HG02623 (cell line): ENCODE results near the gene ZNF814.
"Not testable (repeated sequence)": the region's sequence is repeated elsewhere in the genome, so short reads cannot be mapped to it uniquely, and the experiment has no call there.

ENCODE experiments used
- ATAC-seq: cut with Tn5 transposase; IDR thresholded peaks from one replicate; pipeline ENCODE4 v1.9.1; 2021; ENCODE audit warnings: moderate library complexity; ENCODE audit not compliant: unreplicated experiment

ZNF814 gene

DNA sequence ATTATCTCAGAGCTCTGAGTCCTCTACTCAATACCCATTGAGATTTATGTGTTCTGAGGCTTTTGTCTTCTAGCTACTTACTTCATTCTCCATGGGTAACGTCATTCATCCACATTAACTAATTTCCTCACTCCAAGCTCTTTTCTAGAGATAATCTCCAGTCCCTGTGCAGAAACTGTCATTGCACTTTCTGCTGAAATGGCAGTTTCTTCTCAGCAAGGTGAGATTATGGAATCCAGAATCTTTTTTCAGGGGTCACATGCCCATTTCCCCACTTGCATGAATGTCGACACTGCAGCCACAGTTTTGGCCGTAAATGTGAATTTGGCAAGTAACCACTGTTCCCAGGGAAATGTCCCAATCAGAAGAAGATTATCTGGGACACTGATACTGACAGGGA, 26.5 kb downstream of the ZNF814 start:
- not testable (repeated sequence) for ATAC-seq

DNA sequence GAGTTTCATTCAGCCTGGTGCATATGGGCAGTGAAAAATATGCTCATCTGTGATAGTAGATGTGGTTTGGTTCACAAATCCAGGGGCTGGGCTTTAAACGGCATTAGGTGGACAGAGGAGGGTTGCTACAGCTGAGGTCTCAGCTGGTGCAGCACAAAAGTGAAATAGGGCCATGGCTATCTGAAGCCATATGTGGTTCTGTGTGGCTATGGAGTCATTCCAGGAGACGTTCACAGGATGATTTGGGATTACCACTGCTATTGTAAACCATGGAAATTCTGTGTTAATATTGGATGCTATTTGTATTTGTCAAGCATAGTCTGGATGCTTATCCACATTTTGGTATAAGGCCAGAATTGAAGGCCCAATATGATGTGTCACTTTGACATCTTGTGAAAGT, 34.7 kb downstream of the ZNF814 start:
- ATAC-seq, result not testable (repeated sequence)

DNA sequence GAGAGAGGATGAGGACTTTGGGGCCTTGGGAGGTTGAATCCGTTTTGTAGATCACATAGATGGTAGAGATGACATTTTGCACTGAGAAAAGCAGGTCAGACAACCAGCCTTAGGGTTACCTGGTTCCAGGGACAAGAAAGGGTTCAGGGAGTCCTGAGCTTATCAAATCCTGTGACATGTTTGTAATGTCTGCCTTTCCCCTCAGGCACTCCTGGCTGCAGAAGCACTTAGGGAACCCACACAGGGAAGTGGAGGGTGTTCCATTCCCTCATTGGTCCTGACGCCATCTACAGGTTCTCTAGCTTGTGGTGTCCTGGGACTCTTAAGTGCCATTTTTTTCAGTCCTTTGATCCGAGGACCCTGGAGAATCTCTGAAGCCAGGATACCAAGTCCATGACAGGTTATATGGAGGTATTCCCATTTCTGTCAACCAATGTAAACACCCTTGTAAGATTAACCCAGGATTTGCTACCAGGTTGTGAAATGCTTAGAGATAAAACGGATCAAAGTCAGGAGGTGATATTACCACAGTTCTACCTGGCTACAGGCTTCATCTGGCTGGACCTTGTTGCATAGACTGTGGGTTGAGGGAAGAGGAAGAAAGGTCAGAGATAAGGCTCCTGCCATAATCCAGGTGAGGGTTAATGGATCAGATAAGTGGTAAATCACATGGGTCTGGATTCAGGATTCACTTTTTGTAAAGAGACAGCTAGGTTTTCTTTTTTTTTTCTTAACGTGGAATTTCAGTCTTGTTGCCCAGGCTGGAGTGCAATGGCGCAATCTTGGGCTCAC, 36.8 kb downstream of the ZNF814 start:
- ATAC-seq, result not testable (repeated sequence)

DNA sequence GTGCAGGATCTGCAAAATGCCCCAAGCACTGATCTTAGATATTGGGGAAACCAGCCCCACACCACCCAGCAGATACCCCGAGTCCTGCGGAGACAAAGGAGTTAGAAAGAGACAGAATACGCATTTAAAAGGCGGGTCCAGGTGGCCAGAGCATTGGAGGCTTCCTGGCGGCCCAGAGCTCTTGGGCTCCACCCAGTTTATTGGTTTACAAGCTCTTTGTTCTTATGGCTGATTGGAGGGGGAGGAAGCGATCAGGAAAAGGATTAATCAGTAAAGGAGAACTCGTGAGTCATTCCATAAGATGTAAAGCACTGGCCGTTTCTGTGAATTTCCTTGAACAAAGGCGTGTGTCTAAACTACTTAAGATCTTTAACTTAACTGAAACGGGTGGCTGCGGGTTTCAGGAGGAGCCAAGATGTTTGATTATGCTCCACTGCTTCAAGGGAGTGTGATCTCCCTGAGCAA, 38.3 kb downstream of the ZNF814 start:
- no peak for ATAC-seq

DNA sequence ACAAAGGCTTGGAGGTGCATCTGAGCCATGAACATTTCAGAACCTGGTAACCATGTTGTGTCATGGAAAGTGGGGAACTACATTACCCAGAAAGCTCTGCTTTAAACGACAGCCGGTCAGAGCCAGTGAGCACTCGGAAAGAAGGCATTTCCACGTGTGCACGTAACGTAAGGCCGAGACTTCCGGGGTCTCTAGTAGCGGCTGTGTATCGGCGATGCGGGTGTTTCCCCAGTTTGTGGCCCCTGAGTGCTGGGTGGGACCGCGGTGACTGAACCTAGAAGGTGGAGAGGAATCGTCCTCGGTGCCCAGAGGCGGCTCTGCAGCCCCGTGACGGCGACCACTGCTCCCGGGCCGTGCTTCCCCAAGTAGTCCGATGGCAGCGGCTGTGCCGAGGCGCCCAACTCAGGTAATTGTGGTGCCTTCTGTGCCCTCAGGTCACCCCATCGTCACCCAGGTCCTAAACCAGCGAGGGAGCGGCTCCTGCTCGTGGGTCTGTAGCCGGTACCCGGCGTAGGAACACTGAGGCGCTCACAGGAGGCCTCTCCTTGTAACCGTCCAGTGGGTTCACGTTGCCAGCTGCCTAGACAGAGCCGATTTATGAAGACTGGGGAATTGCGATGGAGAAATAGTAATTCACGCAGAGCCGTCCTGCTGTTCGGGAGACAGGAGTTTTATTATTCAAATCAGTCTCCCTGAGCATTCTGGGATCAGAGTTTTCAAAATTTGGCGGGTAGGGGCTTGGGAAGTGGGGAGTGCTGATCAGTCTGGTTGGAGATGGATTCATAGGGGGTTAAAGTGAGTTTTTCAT, 39.0 kb downstream of the ZNF814 start, which contains the start of gene ZNF587:
Gene ZNF587, plus strand, starts transcription at position 194 of the 808 bp plus-strand sequence. Its CDS starts 180 bp downstream, at position 374.
- ATAC-seq, result peak; percentile 95

DNA sequence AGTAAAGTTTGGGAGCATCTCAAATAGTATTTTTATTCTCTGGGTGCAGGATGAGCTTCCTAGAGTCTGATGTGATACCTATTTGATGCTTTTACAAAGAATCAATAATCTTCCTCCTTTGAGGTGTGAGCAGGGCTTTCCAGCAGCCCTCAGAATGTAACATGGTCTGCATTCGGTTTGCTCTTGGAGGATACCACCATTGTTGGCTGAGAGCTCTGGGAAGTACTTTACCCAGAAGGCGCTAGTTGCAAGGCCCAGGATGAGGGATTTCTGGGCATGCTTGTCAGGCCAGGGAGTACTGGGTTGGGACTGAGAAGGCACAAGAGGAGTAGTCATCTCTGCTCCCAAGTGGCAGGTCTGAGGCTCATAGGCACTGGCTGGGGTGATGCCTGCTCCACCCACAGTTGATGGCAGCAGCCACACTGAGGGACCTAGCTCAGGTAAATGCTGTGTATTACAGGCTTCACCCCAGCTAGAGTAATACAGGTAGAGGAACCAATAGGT, 39.6 kb downstream of the ZNF814 start:
- ATAC-seq, result not testable (repeated sequence)

DNA sequence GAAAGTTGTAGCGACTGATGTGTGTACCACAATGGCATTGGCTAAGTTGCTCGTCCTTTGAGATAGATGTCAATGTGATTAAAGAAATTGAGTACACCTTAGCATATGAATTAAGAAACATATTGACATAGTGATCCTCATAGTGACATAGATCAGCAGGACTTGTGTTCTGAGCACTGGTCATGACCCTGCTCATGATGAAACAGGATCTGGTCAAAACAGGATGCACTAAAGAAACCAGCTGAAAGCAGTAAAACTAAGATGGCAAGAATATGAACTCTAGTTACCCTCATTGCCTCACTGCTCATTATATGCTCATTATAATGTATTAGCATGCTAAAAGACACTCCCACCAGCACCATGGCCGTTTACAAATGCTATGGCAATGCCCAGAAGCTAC, 41.7 kb downstream of the ZNF814 start:
- not testable (repeated sequence) for ATAC-seq

DNA sequence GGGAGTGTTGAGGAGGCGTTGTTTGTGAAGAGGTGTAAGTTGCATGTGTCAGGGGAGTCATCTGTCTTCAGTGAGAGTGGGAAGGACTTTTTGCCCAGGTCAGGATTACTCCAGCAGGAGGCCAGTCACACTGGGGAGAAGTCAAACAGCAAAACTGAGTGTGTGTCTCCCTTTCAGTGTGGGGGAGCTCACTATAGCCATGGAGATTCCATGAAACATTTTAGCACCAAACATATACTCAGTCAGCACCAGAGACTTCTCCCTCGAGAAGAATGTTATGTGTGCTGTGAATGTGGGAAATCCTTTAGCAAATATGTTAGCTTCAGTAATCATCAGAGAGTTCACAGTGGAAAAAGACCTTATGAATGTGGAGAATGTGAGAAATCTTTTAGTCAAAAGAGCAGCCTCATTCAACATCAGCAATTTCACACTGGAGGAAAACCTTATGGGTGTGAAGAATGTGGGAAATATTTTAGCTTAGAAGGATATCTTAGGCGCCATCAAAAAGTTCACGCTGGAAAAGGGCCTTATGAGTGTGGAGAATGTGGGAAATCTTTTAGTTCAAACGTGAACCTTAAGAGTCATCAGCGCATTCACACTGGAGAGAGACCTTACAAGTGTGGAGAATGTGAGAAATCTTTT, 47.6 kb downstream of the ZNF814 start:
- no peak for ATAC-seq

DNA sequence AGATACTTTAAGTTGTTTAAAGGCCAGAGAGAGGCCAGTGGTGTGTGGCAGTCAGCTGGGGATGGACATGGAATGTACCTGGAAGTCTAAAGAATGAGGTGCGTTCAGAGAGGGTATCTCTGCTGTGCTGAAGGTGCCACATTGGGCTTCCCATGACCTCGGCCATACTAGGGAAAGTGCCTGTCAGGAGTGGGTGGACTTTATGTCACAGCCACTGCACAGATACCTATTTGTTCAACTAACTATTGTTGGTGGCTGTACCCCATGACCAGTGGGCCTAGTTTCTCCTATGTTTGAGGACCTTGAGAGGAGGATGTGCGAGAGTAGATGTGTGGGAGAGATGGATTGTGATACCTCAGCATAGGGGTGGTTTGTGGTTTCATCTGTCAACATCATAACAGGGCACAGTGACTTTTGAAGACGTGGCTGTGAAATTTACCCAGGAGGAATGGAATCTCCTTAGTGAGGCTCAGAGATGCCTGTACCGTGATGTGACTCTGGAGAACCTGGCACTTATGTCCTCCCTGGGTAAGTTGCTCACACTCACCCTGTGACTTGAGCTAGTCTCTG, 50.1 kb downstream of the ZNF814 start:
- ATAC-seq, result not testable (repeated sequence)

DNA sequence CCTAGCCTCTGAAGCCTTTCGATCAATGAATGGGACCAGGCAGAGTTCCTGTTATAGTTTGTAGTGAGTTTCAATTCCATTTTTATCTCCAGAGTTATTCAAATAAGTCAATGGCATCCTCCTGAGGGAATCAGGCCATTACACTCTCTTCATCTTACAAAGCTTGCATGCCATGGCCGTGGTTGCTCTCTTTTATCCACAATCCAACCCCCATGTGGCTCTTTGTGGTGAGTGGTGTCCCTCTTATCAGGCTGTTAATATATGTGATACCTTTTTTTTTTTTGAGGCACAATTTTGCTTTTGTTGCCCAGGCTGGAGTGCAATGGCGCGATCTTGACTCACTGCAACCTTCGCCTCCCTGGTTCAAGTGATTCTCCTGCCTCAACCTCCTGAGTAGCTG, 51.8 kb downstream of the ZNF814 start:
- ATAC-seq, result not testable (repeated sequence)

DNA sequence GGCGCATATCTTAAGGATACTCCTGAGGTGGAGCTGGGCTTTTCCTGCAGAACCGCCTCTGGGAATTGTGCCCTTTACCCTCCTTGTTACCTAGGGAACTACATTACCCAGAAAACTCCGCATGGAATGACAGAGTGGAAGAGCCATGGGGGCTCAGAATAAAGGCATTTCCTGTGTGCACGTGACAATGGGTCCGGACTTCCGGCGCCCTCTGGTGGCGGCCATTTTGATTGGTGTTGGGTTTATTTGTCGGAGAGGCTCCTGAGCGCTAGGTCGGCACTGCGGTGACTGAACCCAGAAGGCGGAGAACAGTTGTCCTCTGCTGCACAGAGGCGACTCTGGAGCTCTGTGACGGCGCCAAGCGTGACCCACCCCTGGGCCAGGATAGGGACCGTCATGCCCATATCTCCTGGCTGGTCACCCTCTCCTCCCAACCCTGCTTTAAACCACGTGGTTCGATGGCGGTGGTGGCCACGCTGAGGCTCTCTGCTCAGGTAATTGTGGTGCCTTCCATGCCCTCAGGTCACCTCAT, 58.7 kb downstream of the ZNF814 start, which contains the start of gene ZNF587B:
Gene ZNF587B, plus strand, starts transcription at position 229 of the 532 bp plus-strand sequence. Its CDS starts 230 bp downstream, at position 459.
- ATAC-seq, result no peak

DNA sequence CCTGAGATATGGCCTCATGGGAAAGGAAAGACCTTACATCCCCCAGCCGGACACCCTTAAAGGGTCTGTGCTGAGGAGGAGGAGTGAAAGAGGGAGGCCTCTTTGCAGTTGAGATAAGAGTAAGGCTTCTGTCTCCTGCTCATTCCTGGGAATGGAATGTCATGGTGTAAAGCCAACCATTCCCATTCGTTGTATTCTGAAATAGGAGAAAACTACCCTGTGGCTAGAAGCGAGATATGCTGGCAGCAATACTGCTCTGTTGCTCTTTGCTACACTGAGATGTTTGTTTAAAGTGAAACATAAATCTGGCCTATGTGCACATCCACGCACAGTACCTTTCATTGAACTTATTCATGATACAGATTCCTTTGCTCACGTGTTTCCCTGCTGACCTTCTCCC, 59.5 kb downstream of the ZNF814 start:
- no peak for ATAC-seq

DNA sequence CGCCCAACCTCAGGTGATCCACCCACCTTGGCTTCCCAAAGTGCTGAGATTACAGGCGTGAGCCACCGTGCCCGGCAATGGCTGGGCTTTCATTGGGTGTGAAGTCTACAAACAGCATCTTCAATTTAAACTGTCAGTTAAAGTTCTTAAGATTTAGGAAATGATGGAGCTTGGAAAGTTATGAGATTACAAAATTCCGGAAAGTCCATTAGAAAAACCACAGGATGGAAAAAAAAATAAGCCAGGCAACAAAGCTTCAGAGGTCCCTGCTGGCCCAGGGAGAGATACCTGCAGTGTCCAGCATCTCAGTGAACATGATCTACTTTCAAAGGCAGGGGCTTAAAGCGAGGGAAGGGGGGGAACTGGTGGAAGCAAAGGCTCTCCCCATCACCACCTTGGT, 63.3 kb downstream of the ZNF814 start:
- no peak for ATAC-seq

DNA sequence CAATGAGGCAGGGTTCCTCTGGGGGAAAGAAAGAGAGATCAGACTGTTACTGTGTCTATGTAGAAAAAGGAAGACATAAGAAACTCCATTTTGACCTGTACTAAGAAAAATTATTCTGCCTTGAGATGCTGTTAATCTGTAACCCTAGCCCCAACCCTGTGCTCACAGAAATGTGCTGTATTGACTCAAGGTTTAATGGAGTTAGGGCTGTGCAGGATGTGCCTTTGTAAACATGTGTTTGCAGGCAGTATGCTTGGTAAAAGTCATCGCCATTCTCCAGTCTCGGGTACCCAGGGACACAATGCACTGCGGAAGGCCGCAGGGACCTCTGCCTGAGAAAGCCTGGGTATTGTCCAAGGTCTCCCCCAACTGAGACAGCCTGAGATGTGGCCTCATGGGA, 65.2 kb downstream of the ZNF814 start:
- not testable (repeated sequence) for ATAC-seq

DNA sequence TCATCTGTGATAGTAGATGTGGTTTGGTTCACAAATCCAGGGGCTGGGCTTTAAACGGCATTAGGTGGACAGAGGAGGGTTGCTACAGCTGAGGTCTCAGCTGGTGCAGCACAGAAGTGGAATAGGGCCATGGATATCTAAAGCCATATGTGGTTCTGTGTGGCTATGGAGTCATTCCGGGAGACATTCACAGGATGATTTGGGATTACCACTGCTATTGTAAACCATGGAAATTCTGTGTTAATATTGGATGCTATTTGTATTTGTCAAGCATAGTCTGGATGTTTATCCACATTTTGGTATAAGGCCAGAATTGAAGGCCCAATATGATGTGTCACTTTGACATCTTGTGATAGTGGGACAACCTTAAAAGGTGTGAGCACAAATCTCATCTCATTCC, 65.7 kb downstream of the ZNF814 start:
- ATAC-seq, result not testable (repeated sequence)

DNA sequence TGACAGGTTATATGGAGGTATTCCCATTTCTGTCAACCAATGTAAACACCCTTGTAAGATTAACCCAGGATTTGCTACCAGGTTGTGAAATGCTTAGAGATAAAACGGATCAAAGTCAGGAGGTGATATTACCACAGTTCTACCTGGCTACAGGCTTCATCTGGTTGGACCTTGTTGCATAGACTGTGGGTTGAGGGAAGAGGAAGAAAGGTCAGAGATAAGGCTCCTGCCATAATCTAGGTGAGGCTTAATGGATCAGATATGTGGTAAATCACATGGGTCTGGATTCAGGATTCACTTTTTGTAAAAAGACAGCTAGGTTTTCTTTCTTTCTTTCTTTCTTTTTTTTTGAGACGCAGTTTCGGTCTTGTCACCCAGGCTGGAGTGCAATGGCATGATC, 67.3 kb downstream of the ZNF814 start:
- not testable (repeated sequence) for ATAC-seq

DNA sequence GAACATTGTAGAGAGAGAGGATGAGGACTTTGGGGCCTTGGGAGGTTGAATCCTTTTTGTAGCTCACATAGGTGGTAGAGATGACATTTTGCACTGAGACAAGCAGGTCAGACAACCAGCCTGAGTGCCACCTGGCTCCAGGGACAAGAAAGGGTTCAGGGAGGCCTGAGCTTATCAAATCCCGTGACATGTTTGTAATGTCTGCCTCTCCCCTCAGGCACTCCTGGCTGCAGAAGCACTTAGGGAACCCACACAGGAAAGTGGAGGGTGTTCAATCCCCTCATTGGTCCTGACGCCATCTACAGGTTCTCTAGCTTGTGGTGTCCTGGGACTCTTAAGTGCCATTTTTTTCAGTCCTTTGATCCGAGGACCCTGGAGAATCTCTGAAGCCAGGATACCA, 67.7 kb downstream of the ZNF814 start:
- not testable (repeated sequence) for ATAC-seq

DNA sequence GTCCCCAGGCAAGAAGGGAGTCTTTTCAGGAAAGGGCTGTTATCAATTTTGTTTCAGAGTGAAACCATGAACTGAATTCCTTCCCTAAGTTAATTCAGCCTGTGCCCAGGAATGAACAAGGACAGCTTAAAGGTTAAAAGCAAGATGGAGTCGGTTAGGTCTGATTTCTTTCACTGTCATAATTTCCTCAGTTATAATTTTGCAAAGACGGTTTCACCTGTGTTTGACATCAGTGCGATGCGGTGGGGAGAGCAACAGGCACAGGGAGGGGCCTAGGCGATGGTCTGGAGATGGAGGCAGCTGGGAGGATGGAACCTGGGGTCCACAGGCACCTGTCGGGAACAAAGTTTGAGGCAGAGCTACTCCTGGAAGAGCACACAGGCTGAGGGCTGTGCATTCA, 68.2 kb downstream of the ZNF814 start:
- no peak for ATAC-seq

DNA sequence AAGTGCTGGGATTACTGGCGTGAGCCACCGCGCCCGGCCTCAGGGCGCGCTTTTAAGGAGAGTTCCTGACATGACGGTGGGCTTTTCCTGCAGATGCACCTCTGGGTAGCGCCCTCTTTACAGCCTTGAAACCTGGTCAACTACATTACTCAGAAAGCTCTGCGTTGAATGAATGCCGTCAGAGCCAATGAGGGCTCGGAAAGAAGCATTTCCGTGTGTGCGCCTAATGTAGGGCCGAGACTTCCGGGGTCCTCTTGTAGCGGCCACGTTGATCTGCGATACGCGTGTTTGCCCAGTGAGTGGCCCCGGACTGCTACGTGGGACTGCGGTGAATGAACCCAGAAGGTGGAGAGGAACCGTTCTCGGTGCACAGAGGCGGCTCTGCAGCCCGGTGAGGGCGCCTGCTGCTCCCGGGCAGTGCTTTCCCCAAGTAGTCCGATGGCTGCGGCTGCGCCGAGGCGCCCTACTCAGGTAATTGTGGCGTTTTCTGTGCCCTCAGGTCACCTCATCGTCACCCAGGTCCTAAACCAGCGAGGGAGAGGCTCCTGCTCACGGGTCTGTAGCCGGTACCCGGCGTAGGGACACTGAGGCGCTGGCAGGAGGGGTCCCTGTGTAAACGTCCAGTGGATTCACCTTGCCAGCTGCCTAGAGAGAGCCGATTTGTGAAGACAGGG, 69.2 kb downstream of the ZNF814 start:
- peak; percentile 70 for ATAC-seq

DNA sequence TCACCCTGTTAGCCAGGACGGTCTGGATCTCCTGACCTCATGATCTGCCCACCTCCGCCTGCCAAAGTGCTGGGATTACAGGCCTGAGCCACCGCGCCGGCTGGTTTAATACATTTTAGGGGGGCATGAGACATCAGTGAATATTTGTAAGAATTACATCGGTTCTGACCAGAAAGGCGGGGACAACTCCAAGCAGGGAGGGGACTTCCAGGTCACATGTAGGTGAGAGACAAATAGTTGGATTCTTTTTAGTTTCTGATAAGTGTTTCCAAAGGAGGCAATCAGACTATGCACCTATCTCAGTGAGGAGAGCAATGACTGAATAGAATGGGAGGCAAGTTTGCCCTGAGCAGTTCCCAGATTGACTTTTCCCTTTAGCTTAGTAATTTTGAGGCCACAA, 70.5 kb downstream of the ZNF814 start:
- no peak for ATAC-seq
